Ectodermal cell (in vitro differentiated cells): ENCODE results near the gene CYSLTR1. TPM values are rescaled to one million over a fixed set of nuclear protein-coding genes. Genes with fewer than 3 reads are reported as not detected.

ENCODE experiments used
- H3K27ac ChIP-seq: 2 replicates; pipeline ENCODE4 v1.7.0; 2013; ENCODE audit warnings: mild to moderate bottlenecking, low read depth, low read length; ENCODE audit not compliant: insufficient read depth, poor library complexity, severe bottlenecking
- H3K27me3 ChIP-seq: 2 replicates; pipeline ENCODE4 v1.7.0; 2013; ENCODE audit warnings: mild to moderate bottlenecking, low read length; ENCODE audit not compliant: insufficient read depth, control insufficient read depth, poor library complexity, severe bottlenecking
- H3K36me3 ChIP-seq: one replicate; pipeline ENCODE4 v1.7.0; 2013; ENCODE audit warnings: low read length; ENCODE audit not compliant: control insufficient read depth, insufficient read depth
- H3K4me1 ChIP-seq: one replicate; pipeline ENCODE4 v1.7.0; 2013; ENCODE audit warnings: low read length; ENCODE audit not compliant: control insufficient read depth, insufficient read depth
- H3K4me3 ChIP-seq: 2 replicates; pipeline ENCODE4 v1.7.0; 2013; ENCODE audit warnings: low read depth, low read length, control low read depth; ENCODE audit not compliant: insufficient read depth
- H3K9me3 ChIP-seq: 2 replicates; pipeline ENCODE4 v1.7.0; 2013; ENCODE audit warnings: mild to moderate bottlenecking, low read length, moderate library complexity; ENCODE audit not compliant: control insufficient read depth
- WGBS, 2 experiments: methylation state at CpG; one replicate each; pipeline ENCODE4 v1.1.7; 2013; ENCODE audit warnings: missing lambda C conversion rate in 2 of 2; 5-methylcytosine and 5-hydroxymethylcytosine counted together
- polyA plus RNA-seq, 4 experiments: library from polyadenylated mRNA; stranded (reverse); fragments of 50-300 nt; gene quantifications; one replicate each; pipeline ENCODE4 v1.2.3, GENCODE V29; 2013

Gene CYSLTR1, protein sequence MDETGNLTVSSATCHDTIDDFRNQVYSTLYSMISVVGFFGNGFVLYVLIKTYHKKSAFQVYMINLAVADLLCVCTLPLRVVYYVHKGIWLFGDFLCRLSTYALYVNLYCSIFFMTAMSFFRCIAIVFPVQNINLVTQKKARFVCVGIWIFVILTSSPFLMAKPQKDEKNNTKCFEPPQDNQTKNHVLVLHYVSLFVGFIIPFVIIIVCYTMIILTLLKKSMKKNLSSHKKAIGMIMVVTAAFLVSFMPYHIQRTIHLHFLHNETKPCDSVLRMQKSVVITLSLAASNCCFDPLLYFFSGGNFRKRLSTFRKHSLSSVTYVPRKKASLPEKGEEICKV
- not detected for polyA plus RNA-seq (2013, experiment 1 of 4)
- not detected for polyA plus RNA-seq (2013, experiment 2 of 4)
- 0.16 TPM for polyA plus RNA-seq (2013, experiment 3 of 4)
- 0.12 TPM for polyA plus RNA-seq (2013, experiment 4 of 4)

DNA sequence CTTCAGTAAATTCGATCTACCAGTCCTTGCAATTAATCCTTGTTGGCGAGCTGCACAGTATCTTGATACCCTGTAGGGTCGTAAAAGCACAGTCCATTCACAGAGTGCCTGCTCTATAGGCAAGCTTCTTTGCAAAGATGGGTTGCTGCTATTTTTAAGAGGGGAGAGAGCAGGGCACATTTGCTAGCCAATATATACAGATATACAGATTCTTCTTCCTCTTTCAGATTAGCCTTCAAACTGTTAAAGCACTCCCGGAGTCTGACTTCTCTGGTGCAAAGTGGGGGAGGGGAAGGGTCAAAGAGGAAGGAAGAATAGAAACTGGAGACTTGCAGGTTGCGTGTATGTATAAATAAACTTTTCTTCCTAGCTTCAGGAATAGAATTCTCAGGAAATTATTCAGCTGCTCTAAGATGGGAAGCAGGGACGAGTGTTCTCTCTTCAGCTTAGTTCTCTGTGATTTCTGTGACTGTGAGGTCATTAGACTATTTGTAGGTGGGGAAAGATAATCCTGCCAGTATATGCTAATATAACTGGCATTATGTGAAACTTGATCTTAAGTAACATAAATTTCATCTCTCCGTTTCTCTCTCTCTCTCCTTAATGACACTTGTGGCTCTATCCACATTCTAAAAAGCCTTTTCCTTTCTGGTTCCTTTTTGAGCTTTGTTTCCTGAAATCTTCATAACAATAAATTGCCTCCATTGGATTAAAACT is at the start of gene CYSLTR1:
CYSLTR1 (minus strand) TSS at position 242 of the 717 bp plus-strand sequence. CDS start 53,865 bp downstream, outside the sequence.
- Histone ChIP-seq H3K36me3 (no peaks in the 10 kb centered on the region), H3K4me3 (no peak within 1 kb of the TSS), H3K9me3 (no peaks in the 10 kb centered on the region), H3K27me3 (no peaks in the 10 kb centered on the region), H3K4me1 (no peaks in the 10 kb centered on the region), H3K27ac (no peak within 1 kb of the TSS)
- WGBS, 2 experiments: 47 to 72% methylated on average over 5 to 6 of the region's 7 CpGs

DNA sequence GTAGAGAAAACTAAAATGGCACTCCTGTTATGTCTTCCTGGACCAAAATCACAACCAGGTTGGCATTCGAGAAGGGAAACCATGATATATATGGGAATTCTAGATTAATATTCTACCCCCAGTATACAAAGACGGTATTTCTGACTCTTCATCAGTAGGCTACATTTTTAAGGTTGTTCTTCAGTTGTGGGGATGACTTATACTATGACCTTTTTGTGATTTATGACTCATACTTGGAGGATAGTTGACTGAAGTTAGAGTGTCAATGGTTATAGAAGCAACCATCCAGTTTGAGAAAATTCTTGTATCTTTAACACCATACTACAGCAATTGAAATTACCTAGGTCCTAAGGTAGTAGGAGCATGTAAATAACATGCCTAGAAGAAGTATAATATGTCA is 49.8 kb upstream of the CYSLTR1 start:
- no peaks in the 10 kb centered on the region for H3K9me3 ChIP-seq
- no peaks in the 10 kb centered on the region for H3K27me3 ChIP-seq
- H3K4me3 ChIP-seq: no peak overlapping the region
- no peaks in the 10 kb centered on the region for H3K36me3 ChIP-seq
- H3K4me1 ChIP-seq: no peaks in the 10 kb centered on the region
- WGBS, 2 experiments: 80% methylated on average over 1 of the region's 2 CpGs; no CpG with 5 or more reads in 1 of the 2 experiments
- H3K27ac ChIP-seq: no peak overlapping the region

GRCh38 chrX:78375894-78376293 is 48.5 kb upstream of the CYSLTR1 start:
- Histone ChIP-seq H3K9me3 (no peaks in the 10 kb centered on the region), H3K27ac (no peak overlapping the region), H3K4me1 (no peaks in the 10 kb centered on the region), H3K27me3 (no peaks in the 10 kb centered on the region), H3K36me3 (no peaks in the 10 kb centered on the region), H3K4me3 (no peak overlapping the region)

GRCh38 chrX:78366576-78366975 is 39.2 kb upstream of the CYSLTR1 start:
- no peaks in the 10 kb centered on the region for H3K36me3 ChIP-seq
- WGBS, 2 experiments: no CpG with 5 or more reads among the region's 1 CpG
- no peak overlapping the region for H3K27ac ChIP-seq
- H3K4me3 ChIP-seq: no peak overlapping the region
- no peaks in the 10 kb centered on the region for H3K4me1 ChIP-seq
- H3K9me3 ChIP-seq: no peaks in the 10 kb centered on the region
- H3K27me3 ChIP-seq: no peaks in the 10 kb centered on the region

GRCh38 chrX:78357342-78358055 is 30.1 kb upstream of the CYSLTR1 start:
- H3K27ac ChIP-seq: no peak overlapping the region

DNA sequence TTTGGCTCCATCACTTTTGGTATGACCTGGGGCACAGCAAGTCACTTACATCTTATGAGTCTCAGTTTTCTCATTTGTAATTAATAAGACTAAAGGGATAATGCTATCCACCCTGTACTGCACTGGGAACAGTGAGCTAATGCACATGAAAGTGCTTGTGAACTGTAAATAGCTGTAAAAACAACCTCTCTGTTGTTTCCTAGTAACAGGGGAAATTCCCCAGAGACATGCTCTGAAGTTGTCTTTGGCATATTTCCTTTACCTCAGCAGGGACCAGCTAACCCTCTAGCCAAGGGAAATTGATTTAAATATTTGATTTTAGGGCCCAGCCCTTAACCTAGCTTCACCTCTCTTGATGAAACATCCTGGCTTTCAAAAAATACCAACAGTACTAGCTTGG is 6.1 kb upstream of the CYSLTR1 start:
- Histone ChIP-seq H3K27me3 (no peaks in the 10 kb centered on the region), H3K36me3 (no peaks in the 10 kb centered on the region), H3K4me1 (no peaks in the 10 kb centered on the region), H3K27ac (no peak overlapping the region), H3K9me3 (no peaks in the 10 kb centered on the region), H3K4me3 (no peak overlapping the region)

More at GRCh38 chrX:78357342-78358055, 30.1 kb upstream of the CYSLTR1 start:
- Histone ChIP-seq H3K27me3 (no peaks in the 10 kb centered on the region), H3K9me3 (no peaks in the 10 kb centered on the region), H3K4me3 (no peak overlapping the region), H3K36me3 (no peaks in the 10 kb centered on the region), H3K4me1 (no peaks in the 10 kb centered on the region)
- WGBS, 2 experiments: 93 to 98% methylated on average over 4 of the region's 4 CpGs

GRCh38 chrX:78331708-78332107 is 4.3 kb upstream of the CYSLTR1 start:
- H3K4me1 ChIP-seq: no peaks in the 10 kb centered on the region
- WGBS, 2 experiments: 94 to 100% methylated on average over 1 of the region's 1 CpG
- no peaks in the 10 kb centered on the region for H3K27me3 ChIP-seq

DNA sequence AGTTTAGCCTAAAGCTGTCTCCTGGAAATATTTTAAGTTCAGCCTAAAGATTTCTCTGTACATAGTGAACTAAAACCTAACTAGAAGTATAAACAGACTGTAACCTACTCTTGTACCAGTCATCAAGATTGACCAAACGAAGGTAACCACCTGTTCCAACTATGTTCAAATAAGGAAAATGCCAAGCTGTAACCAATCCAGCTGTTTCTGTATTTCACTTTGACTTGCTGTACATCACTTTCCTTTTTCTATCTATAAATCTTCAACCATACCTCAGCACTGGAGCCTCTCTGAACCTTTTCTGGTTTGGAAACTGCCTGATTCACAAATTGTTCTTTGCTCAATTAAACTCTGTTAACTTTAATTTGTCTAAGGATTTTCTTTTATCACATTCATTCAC is 3.1 kb upstream of the CYSLTR1 start:
- no peaks in the 10 kb centered on the region for H3K27me3 ChIP-seq
- no peaks in the 10 kb centered on the region for H3K9me3 ChIP-seq
- no peak overlapping the region for H3K27ac ChIP-seq
- H3K4me1 ChIP-seq: no peaks in the 10 kb centered on the region
- no peaks in the 10 kb centered on the region for H3K36me3 ChIP-seq
- H3K4me3 ChIP-seq: no peak overlapping the region
- WGBS, 2 experiments: 80 to 91% methylated on average over 1 of the region's 1 CpG

More at GRCh38 chrX:78331708-78332107, 4.3 kb upstream of the CYSLTR1 start:
- Histone ChIP-seq H3K9me3 (no peaks in the 10 kb centered on the region), H3K4me3 (no peak overlapping the region), H3K36me3 (no peaks in the 10 kb centered on the region), H3K27ac (no peak overlapping the region)

GRCh38 chrX:78330068-78330467 is 2.7 kb upstream of the CYSLTR1 start:
- 95 to 100% methylated on average over 2 of the region's 2 CpGs for WGBS, 2 experiments
- Histone ChIP-seq H3K4me3 (no peak overlapping the region), H3K36me3 (no peaks in the 10 kb centered on the region), H3K27ac (no peak overlapping the region), H3K27me3 (no peaks in the 10 kb centered on the region), H3K4me1 (no peaks in the 10 kb centered on the region), H3K9me3 (no peaks in the 10 kb centered on the region)

DNA sequence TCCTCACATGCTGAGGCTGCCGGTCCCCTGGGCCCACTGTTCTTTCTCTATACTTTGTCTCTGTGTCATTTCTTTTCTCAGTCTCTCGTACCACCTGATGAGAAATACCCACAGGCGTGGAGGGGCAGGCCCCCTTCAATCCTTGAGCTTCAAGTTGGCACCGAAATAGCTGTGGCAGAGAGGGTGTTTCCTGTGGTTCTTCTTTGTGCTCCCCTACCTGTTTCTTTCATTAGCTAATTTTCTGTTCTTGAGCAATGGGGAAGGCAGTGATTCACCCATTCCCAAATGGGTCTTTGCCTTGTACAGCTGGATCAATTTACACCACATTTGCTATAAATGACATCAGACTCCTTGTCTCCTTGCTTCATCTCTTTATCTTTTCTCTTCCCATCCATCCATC is 2.1 kb upstream of the CYSLTR1 start:
- no peaks in the 10 kb centered on the region for H3K4me1 ChIP-seq
- 78 to 93% methylated on average over 4 of the region's 4 CpGs for WGBS, 2 experiments

More for the DNA sequence above, 2.1 kb upstream of the CYSLTR1 start:
- H3K36me3 ChIP-seq: no peaks in the 10 kb centered on the region
- no peaks in the 10 kb centered on the region for H3K27me3 ChIP-seq
- no peak overlapping the region for H3K27ac ChIP-seq
- no peaks in the 10 kb centered on the region for H3K9me3 ChIP-seq
- no peak overlapping the region for H3K4me3 ChIP-seq
